ENCODE results near the gene TIGD7. TPM values are rescaled to one million over a fixed set of nuclear protein-coding genes. Genes with fewer than 3 reads are reported as not detected.

The TIGD7 gene
- total RNA-seq (1 to 10 TPM; 2.1 to 8.7 (median 4.5) TPM), polyA plus RNA-seq (1 to 10 TPM; 3.5 to 7.0 (median 4.6) TPM)
- long read RNA-seq, donor 1, partial matches to known transcripts: 0 of 1 reads
- long read RNA-seq, donor 1, other reads (novel, unspliced or antisense): 0 of 1 reads
- long read RNA-seq, donor 2, partial matches to known transcripts: 0 of 1 reads
- long read RNA-seq, donor 2, other reads (novel, unspliced or antisense): 0 of 1 reads
- long read RNA-seq, donor 3, partial matches to known transcripts: 0 of 1 reads
- long read RNA-seq, donor 3, other reads (novel, unspliced or antisense): 0 of 1 reads
- long read RNA-seq, donor 4, partial matches to known transcripts: 0 of 1 reads
- long read RNA-seq, donor 4, other reads (novel, unspliced or antisense): 1 of 1 reads
- long read RNA-seq, donor 5, partial matches to known transcripts: 0 of 8 reads
- long read RNA-seq, donor 5, other reads (novel, unspliced or antisense): 3 of 8 reads
- long read RNA-seq, donor 6, partial matches to known transcripts: 0 of 2 reads
- long read RNA-seq, donor 6, other reads (novel, unspliced or antisense): 2 of 2 reads
- long read RNA-seq, donor 7, partial matches to known transcripts: 0 of 1 reads
- long read RNA-seq, donor 7, other reads (novel, unspliced or antisense): 0 of 1 reads
- long read RNA-seq, donor 8, partial matches to known transcripts: 0 of 2 reads
- long read RNA-seq, donor 8, other reads (novel, unspliced or antisense): 0 of 2 reads
- long read RNA-seq, donor 9, partial matches to known transcripts: 0 of 2 reads
- long read RNA-seq, donor 9, other reads (novel, unspliced or antisense): 0 of 2 reads
- long read RNA-seq, donor 10: 0 reads

DNA sequence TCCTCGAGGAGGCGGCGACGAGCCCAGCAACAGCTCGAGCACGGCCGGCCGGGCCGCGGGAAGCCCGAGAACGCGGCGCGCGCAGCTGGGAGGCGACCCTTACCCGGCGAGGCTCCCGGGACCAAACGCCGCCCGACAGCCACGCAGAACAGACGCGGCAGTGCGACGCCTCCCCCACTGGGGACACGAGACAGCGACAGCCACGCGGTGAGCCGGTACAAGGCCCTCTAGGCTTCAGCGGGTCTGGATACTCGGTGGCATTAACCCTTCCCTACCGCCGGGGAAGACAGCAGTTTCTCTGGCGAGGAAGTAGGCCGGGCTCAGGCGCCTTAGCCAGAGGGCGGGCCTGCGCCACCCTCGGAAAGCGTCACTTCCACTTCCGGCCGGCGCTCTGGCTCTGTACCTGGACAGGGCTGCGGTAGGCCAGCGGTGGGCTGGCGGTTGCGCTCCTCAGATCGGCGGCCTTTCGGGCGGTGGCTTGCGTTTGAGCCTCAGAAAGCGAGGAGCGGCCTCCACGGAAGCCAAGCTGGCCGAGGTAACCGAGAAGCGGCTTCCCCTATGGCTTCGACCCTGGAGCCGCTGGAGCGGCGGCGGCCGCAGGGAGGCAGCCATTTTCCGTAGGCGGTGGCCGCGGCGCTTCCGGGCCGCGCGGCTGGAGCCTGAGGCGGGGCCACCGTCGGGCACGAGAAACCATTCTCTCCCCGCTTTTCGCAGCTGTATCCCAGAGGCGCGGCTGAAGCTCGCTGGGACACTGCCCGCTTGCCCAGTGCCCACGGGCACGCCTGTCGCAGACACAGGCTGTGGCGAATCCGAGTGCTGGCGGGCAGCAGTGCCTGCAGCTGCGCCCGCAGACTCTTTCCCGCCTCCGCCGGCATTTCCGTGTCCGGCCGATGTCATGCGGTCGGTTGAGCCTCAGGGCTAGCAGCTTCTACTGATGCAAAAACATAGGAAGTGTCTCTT is at the start of gene TIGD7, which contains the start of gene ZNF75A:
Gene TIGD7 (minus strand): TSS at position 322 of the 960 bp plus-strand sequence. CDS start 4,816 bp downstream, outside the sequence.
Gene ZNF75A (plus strand): TSS at position 389 of the 960 bp plus-strand sequence. CDS start 2,932 bp downstream, outside the sequence.
- intact Hi-C loops (cut with DNase I): no loop called here
- DNase-seq: peak; percentile 83 to 92 (median 88)
- peak within 1 kb of the TSS; percentile 26 to 97 (median 66) for H3K4me3 ChIP-seq
- WGBS, 4 donors: 1 to 2% (median 2%) methylated on average over 12 to 103 of the region's 103 CpGs
- peaks cover 0 to 12% of the 10 kb centered on the region in 2 donors for H3K36me3 ChIP-seq (replicated peaks in 1 of 2)
- TF ChIP-seq CTCF (IDR thresholded peaks at IDR 0.05): peak in 3 of 6 experiments; percentile 10 to 30 (median 11)
- peak; percentile 80 to 81 for TF ChIP-seq POLR2A (IDR thresholded peaks at IDR 0.05)
- H3K4me1 ChIP-seq (replicated peaks in 1 of 2): peaks cover 15 to 17% of the 10 kb centered on the region in 2 donors
- peaks cover 0 to 13% (median 0%) of the 10 kb centered on the region in 3 donors for H3K9me3 ChIP-seq (replicated peaks in 1 of 3)
- no peaks in the 10 kb centered on the region for H3K27me3 ChIP-seq
- H3K27ac ChIP-seq: peak within 1 kb of the TSS; percentile 73 to 96 (median 90)

- Histone ChIP-seq H3K4me3 (no peak overlapping the region), H3K36me3 (replicated peaks in 1 of 2) (no peaks in the 10 kb centered on the region), H3K27ac (no peak overlapping the region), H3K27me3 (no peaks in the 10 kb centered on the region), H3K4me1 (replicated peaks in 1 of 2) (no peaks in the 10 kb centered on the region), H3K9me3 (replicated peaks in 1 of 3) (no peaks in the 10 kb centered on the region)
- no peak for DNase-seq
- WGBS, 4 donors: 56 to 64% (median 59%) methylated on average over 9 to 13 of the region's 13 CpGs
- TF ChIP-seq CTCF (IDR thresholded peaks at IDR 0.05) (no peak), POLR2A (IDR thresholded peaks at IDR 0.05) (no peak)
- intact Hi-C loops (cut with DNase I): no loop called here
Measured at GRCh38 chr16:3349175-3349574, 43.9 kb upstream of the TIGD7 start.

DNA sequence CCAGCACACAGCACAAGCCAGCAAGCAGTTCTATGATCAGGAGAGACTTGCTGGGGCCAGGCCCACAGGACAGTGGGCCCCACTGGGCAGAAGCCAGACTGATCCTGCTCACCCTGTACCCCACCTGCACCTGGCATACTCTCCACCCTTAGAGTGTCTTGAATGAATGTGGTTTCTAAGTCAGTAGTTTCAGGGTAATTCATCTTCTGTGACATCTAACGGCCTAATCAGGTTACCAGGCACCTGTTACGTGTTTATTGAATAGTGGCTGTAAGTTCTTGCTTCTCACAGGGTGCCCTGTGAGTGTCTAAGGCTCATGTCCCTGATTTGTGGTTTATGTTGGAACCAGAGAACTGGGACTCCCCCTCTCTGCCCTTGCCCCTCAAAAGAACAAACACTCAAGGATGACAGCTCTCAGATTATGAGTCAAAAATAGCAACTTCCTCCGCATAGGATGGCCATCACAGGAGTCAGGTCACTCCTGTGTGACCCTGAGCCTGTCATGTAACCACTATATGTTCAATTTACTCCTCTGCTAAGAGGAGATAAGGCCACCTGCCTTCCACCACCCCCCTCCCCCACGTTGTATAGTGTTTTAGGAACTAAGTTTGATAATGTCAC is 43.4 kb upstream of the TIGD7 start:
- WGBS, 4 donors: 34 to 46% (median 39%) methylated on average over 4 of the region's 4 CpGs
- no peak overlapping the region for H3K27ac ChIP-seq
- H3K9me3 ChIP-seq (replicated peaks in 1 of 3): no peaks in the 10 kb centered on the region
- intact Hi-C loops (cut with DNase I): no loop called here
- DNase-seq: no peak
- no peaks in the 10 kb centered on the region for H3K36me3 ChIP-seq (replicated peaks in 1 of 2)
- no peak for TF ChIP-seq POLR2A (IDR thresholded peaks at IDR 0.05)
- no peak for TF ChIP-seq CTCF (IDR thresholded peaks at IDR 0.05)
- no peak overlapping the region for H3K4me3 ChIP-seq
- no peaks in the 10 kb centered on the region for H3K4me1 ChIP-seq (replicated peaks in 1 of 2)
- no peaks in the 10 kb centered on the region for H3K27me3 ChIP-seq
